Thyroid gland (tissue), 4 donors: Measurements from ENCODE around the gene TSKU.

Experiments
- CTCF ChIP-seq, 6 experiments: fragments of 200-600 bp in 3 of 6; fragments of 450-650 bp in 3 of 6; sonication (generic) in 3 of 6; IDR thresholded peaks; one replicate each; pipeline ENCODE4 v1.5.1; 2016 to 2019; ENCODE audit warnings: antibody characterized with exemption in 6 of 6, mild to moderate bottlenecking in 2 of 6, inconsistent platforms in 1 of 6, moderate library complexity in 1 of 6
- POLR2A ChIP-seq, 2 donors: fragments of 450-650 bp; IDR thresholded peaks; one replicate each; pipeline ENCODE4 v1.6.1; 2017; ENCODE audit warnings: antibody characterized with exemption in 2 of 2, mild to moderate bottlenecking in 2 of 2, moderate library complexity in 1 of 2

DNA sequence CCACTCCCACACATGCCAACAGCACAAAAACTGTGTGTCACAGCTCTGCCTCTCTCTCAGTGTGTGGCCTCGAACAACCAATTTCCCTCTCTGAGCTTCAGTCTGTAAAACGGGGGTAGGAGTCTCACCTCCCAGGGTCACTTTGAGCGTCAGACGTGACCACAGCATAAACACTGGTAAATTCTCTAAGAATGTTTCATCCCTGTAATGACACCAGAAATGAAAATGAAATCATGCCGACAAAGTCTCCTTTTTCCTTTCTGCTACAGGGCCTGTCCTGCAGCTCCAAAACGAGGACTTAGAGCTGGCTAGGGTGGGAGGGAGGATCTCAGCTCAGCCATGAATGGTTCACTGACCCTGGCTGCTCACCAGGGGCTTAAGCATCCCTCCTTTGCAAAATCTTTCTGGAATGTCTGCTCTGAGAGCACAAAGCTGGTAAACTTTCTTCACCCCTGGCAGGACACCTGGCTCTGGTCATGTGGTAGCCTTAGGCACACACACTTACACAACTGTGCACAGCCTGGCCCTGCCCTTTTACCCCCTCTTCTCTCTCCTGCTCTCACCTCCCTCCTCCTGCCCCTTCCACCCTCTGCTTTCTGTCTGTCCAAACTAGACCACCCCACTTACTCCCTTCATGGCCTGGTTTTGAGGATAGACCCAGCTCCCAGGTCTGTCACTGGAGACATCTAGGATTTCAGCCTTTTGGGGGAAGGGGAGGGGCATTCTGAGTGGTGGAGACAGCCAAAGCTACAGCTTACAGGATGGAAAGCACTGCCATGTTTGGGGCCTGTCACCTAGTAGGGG lies 12.3 kb upstream of the TSKU start:
- peak in 1 of 2 donors; percentile 64 for TF ChIP-seq POLR2A (IDR thresholded peaks at IDR 0.05)
- no peak for TF ChIP-seq CTCF (IDR thresholded peaks at IDR 0.05)
